Measurements from ENCODE around the gene MRPS11.
"Not testable (repeated sequence)": the region's sequence is repeated elsewhere in the genome, so short reads cannot be mapped to it uniquely, and the experiment has no call there.

Gene MRPS11

DNA sequence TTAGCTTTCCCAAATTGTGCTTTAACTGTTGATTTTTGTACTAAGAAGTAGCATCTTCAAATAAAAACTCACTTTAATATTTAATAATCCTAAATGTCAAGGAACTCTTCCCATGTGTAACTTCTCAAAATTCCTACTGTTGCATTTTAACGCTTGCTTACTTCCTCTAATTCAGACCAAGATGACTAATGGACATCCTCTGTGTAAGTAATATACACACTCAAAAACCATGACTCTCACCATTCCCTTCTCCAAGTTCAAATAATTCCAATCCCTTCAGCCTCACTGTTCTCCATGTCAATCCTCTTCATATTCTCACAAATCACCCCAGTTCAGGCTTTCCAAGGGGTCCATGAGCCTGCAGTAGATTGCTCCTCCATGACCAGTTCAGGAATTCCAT lies 13.3 kb upstream of the MRPS11 start:
- Histone ChIP-seq H3K9me3 (replicated peaks in 1 of 11) (no peaks in the 10 kb centered on the region), H4K20me1 (peaks cover 0 to 9% (median 0%) of the 10 kb centered on the region in 11 experiments; a peak in 4 of 22 replicates)

DNA sequence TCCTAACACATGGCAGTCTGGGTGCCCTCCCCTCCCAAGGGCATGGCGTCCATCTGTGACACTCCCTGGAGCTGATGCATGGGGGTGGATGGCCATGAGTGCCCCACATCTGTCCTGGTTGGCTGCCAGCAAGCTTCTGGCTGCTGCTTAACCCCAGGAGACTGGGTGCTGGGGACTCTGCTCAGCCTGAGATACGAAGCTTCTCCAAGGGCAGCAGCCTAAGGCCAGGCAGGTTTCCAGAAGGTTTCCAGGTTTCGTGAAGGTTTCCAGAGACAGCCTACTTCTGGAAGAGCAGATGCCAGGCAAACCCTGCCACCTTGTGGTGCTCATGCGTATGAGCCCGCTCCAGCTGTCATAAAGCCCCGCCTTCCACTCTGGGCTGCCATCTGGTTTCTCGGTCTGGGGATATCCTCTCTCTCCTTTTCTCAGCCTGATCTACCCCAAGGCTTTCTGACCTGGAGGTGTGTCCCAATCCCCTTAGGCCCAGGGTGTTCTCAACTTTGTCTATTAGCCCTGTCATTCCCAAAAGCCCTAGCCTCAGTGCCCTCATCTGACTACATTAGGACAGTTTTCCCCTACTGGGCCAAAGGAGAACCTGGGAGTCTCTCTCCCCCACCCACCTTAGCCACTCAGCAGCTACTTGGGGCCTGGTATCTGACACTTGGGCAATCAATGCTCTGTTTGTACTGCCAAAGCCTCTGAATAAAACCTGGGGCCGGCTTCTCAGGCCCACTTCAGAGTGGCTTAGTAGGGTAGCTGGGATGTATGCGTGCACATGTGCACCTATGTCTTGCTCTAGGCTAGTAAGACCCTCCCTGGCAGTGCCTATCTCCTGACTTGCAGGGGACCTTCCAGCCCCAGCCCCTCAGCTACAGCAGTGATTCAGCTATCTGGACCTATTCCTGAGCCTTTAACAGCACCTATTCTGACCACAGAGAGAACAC lies 12.4 kb upstream of the MRPS11 start:
- peak overlapping the region in 8 of 11 experiments; percentile 17 to 84 (median 50); a peak in 12 of 22 replicates for H3K4me2 ChIP-seq

More for the DNA sequence above, 13.3 kb upstream of the MRPS11 start:
- TF ChIP-seq Cebpa-rat (IDR thresholded peaks at IDR 0.05) = no peak
- peak overlapping the region in 8 of 11 experiments; percentile 17 to 84 (median 50); a peak in 12 of 22 replicates for H3K4me2 ChIP-seq
- no peak overlapping the region for H3K9ac ChIP-seq
- peaks cover 17 to 38% (median 29%) of the 10 kb centered on the region in 11 experiments for H3K36me3 ChIP-seq
- H3K4me3 ChIP-seq = no peak overlapping the region
- peaks cover 10 to 23% (median 16%) of the 10 kb centered on the region in 10 experiments; a peak in 17 of 20 replicates for H3K4me1 ChIP-seq
- no peaks in the 10 kb centered on the region for H3K27me3 ChIP-seq
- H3K27ac ChIP-seq = peak overlapping the region in 1 of 11 experiments; percentile 34; a peak in 1 of 22 replicates

GRCh38 chr15:88456733-88457132 lies 10.8 kb upstream of the MRPS11 start:
- Histone ChIP-seq H3K27me3 (no peaks in the 10 kb centered on the region), H3K27ac (no peak overlapping the region), H3K36me3 (peaks cover 40 to 63% (median 54%) of the 10 kb centered on the region in 11 experiments), H3K9me3 (replicated peaks in 1 of 11) (no peaks in the 10 kb centered on the region), H3K4me1 (peaks cover 10 to 23% (median 15%) of the 10 kb centered on the region in 10 experiments; a peak in 17 of 20 replicates), H4K20me1 (peaks cover 0 to 9% (median 0%) of the 10 kb centered on the region in 11 experiments; a peak in 3 of 22 replicates), H3K9ac (no peak overlapping the region), H3K4me3 (no peak overlapping the region), H3K4me2 (no peak overlapping the region)
- TF ChIP-seq Cebpa-rat (IDR thresholded peaks at IDR 0.05) = no peak

More for the DNA sequence above, 12.4 kb upstream of the MRPS11 start:
- Histone ChIP-seq H3K27ac (peak overlapping the region in 3 of 11 experiments; percentile 4 to 34 (median 13); a peak in 2 of 22 replicates), H3K4me3 (no peak overlapping the region), H4K20me1 (peaks cover 0 to 9% (median 0%) of the 10 kb centered on the region in 11 experiments; a peak in 3 of 22 replicates), H3K36me3 (peaks cover 26 to 47% (median 38%) of the 10 kb centered on the region in 11 experiments), H3K4me1 (peaks cover 10 to 23% (median 15%) of the 10 kb centered on the region in 10 experiments; a peak in 17 of 20 replicates), H3K9ac (peak overlapping the region in 1 of 11 experiments; percentile 20; a peak in 1 of 22 replicates), H3K9me3 (replicated peaks in 1 of 11) (no peaks in the 10 kb centered on the region), H3K27me3 (no peaks in the 10 kb centered on the region)
- no peak for TF ChIP-seq Cebpa-rat (IDR thresholded peaks at IDR 0.05)

GRCh38 chr15:88463870-88464532 lies 3.5 kb upstream of the MRPS11 start:
- no peak for TF ChIP-seq Cebpa-rat (IDR thresholded peaks at IDR 0.05)
- Histone ChIP-seq H3K9me3 (replicated peaks in 1 of 11) (no peaks in the 10 kb centered on the region), H3K4me1 (peaks cover 23 to 32% (median 29%) of the 10 kb centered on the region in 10 experiments), H3K9ac (no peak overlapping the region), H3K27ac (no peak overlapping the region), H3K4me2 (no peak overlapping the region), H4K20me1 (no peaks in the 10 kb centered on the region), H3K27me3 (no peaks in the 10 kb centered on the region), H3K36me3 (peaks cover 61 to 73% (median 70%) of the 10 kb centered on the region in 11 experiments), H3K4me3 (no peak overlapping the region)

GRCh38 chr15:88465633-88466224 lies 1.8 kb upstream of the MRPS11 start:
- H3K27ac ChIP-seq = peak overlapping the region in 9 of 11 experiments; percentile 94 to 99 (median 98); a peak in 17 of 22 replicates
- peak in 3 of 11 experiments; percentile 24 to 66 (median 33); a peak in 3 of 22 replicates for TF ChIP-seq Cebpa-rat (IDR thresholded peaks at IDR 0.05)
- H3K36me3 ChIP-seq = peaks cover 44 to 73% (median 65%) of the 10 kb centered on the region in 11 experiments
- no peaks in the 10 kb centered on the region for H3K27me3 ChIP-seq
- peak overlapping the region; percentile 81 to 93 (median 87); a peak in 14 of 20 replicates for H3K4me3 ChIP-seq
- H3K9me3 ChIP-seq (replicated peaks in 1 of 11) = no peaks in the 10 kb centered on the region
- H3K9ac ChIP-seq = peak overlapping the region in 9 of 11 experiments; percentile 89 to 99 (median 94); a peak in 14 of 22 replicates
- H3K4me2 ChIP-seq = peak overlapping the region; percentile 84 to 98 (median 92)
- H4K20me1 ChIP-seq = 0 out of 22 replicates have a peak, but pooled peaks cover 0 to 2% (median 0%) of the 10 kb centered on the region in 11 experiments
- H3K4me1 ChIP-seq = peaks cover 23 to 48% (median 40%) of the 10 kb centered on the region in 10 experiments

GRCh38 chr15:88467935-88468528 lies 524 bp downstream of the MRPS11 start:
- peak overlapping the region; percentile 84 to 98 (median 92) for H3K4me2 ChIP-seq
- H3K9me3 ChIP-seq (replicated peaks in 1 of 11) = no peaks in the 10 kb centered on the region
- H3K36me3 ChIP-seq = peaks cover 41 to 73% (median 64%) of the 10 kb centered on the region in 11 experiments
- H3K27me3 ChIP-seq = no peaks in the 10 kb centered on the region
- peak overlapping the region; percentile 89 to 99 (median 95) for H3K9ac ChIP-seq
- H4K20me1 ChIP-seq = peaks cover 0 to 22% (median 6%) of the 10 kb centered on the region in 11 experiments; a peak in 6 of 22 replicates
- peak overlapping the region; percentile 81 to 93 (median 87) for H3K4me3 ChIP-seq
- peak overlapping the region; percentile 94 to 99 (median 98) for H3K27ac ChIP-seq
- H3K4me1 ChIP-seq = peaks cover 23 to 50% (median 40%) of the 10 kb centered on the region in 10 experiments
- TF ChIP-seq Cebpa-rat (IDR thresholded peaks at IDR 0.05) = no peak

GRCh38 chr15:88468721-88469120 lies 1.2 kb downstream of the MRPS11 start:
- peaks cover 0 to 22% (median 6%) of the 10 kb centered on the region in 11 experiments; a peak in 6 of 22 replicates for H4K20me1 ChIP-seq
- H3K4me2 ChIP-seq = peak overlapping the region; percentile 84 to 98 (median 92)
- H3K9me3 ChIP-seq (replicated peaks in 1 of 11); H3K27me3 ChIP-seq: not testable (repeated sequence)
- H3K4me3 ChIP-seq = peak overlapping the region; percentile 81 to 93 (median 87); a peak in 18 of 20 replicates
- H3K27ac ChIP-seq = peak overlapping the region in 1 of 11 experiments; percentile 97; a peak in 4 of 22 replicates
- peak overlapping the region in 10 of 11 experiments; percentile 89 to 99 (median 94); a peak in 12 of 22 replicates for H3K9ac ChIP-seq
- peaks cover 23 to 50% (median 40%) of the 10 kb centered on the region in 10 experiments for H3K4me1 ChIP-seq
- H3K36me3 ChIP-seq = peaks cover 41 to 73% (median 64%) of the 10 kb centered on the region in 11 experiments

Data from BLaER1 treated with 17β-estradiol and CSF1 and Interleukin-3, amounts not matched to agents 10 nM and 100 nM (cell line).